Measurements from ENCODE around the gene VPS35L. TPM values are rescaled to one million over a fixed set of nuclear protein-coding genes. Genes with fewer than 3 reads are reported as not detected.

VPS35L gene
- total and polyA plus RNA-seq, 2 of the 13 experiments (the other 11 are each of a cell fraction or from before 2014, with no cell fraction given): 1.4 to 1.6 TPM

- no peak for TF ChIP-seq PRMT3 (CRISPR knock-in tag; IDR thresholded peaks at IDR 0.05; ENCODE audit: borderline replicate concordance, low read depth)
- TF ChIP-seq, protein P1, sequence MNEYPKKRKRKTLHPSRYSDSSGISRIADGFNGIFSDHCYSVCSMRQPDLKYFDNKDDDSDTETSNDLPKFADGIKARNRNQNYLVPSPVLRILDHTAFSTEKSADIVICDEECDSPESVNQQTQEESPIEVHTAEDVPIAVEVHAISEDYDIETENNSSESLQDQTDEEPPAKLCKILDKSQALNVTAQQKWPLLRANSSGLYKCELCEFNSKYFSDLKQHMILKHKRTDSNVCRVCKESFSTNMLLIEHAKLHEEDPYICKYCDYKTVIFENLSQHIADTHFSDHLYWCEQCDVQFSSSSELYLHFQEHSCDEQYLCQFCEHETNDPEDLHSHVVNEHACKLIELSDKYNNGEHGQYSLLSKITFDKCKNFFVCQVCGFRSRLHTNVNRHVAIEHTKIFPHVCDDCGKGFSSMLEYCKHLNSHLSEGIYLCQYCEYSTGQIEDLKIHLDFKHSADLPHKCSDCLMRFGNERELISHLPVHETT (CRISPR knock-in tag; conservative IDR thresholded peaks at IDR 0.05): no peak
- TF ChIP-seq HOXA9 (CRISPR knock-in tag; IDR thresholded peaks at IDR 0.05; ENCODE audit: borderline replicate concordance): no peak
- TF ChIP-seq CBX1 (IDR thresholded peaks at IDR 0.05; ENCODE audit: low read depth): no peak
- TF ChIP-seq ZNF782 (CRISPR knock-in tag; IDR thresholded peaks at IDR 0.05; ENCODE audit: borderline replicate concordance): no peak; the same call in 1 of the 2 replicates
- TF ChIP-seq ZNF788 (CRISPR knock-in tag; IDR thresholded peaks at IDR 0.05; ENCODE audit: borderline replicate concordance): no peak; the same call in 1 of the 2 replicates
- TF ChIP-seq ZFP36L1 (CRISPR knock-in tag; IDR thresholded peaks at IDR 0.05): 0 out of 2 replicates have a peak, but pooled peaks have one; percentile 68
- 0 out of 2 replicates have a peak, but pooled peaks have one; percentile 49 for TF ChIP-seq POGK (CRISPR knock-in tag; conservative IDR thresholded peaks at IDR 0.05)
- TF ChIP-seq ZNF768 (CRISPR knock-in tag; IDR thresholded peaks at IDR 0.05): no peak
- peak; percentile 75 for TF ChIP-seq GFI1 (CRISPR knock-in tag; IDR thresholded peaks at IDR 0.05; ENCODE audit: borderline replicate concordance)
- TF ChIP-seq ADNP (CRISPR knock-in tag; IDR thresholded peaks at IDR 0.05): no peak
- TF ChIP-seq NR2F1 (CRISPR knock-in tag; IDR thresholded peaks at IDR 0.05): 0 out of 4 replicates have a peak, but pooled peaks of 1 of the 2 experiments have one; percentile 15
- no peak; the same call in 1 of the 2 replicates for TF ChIP-seq ZNF652 (CRISPR knock-in tag; IDR thresholded peaks at IDR 0.05; ENCODE audit: borderline replicate concordance, low read depth)
- TF ChIP-seq GATA4 (IDR thresholded peaks at IDR 0.05; ENCODE audit: borderline replicate concordance, low read depth): peak; percentile 93
- TF ChIP-seq CHCHD3 (CRISPR knock-in tag; IDR thresholded peaks at IDR 0.05): no peak
- TF ChIP-seq DNMT1 (CRISPR knock-in tag; IDR thresholded peaks at IDR 0.05): no peak
- peak; percentile 97 for TF ChIP-seq MLXIP (CRISPR knock-in tag; IDR thresholded peaks at IDR 0.05; ENCODE audit: borderline replicate concordance)
- TF ChIP-seq SMYD3 (CRISPR knock-in tag; IDR thresholded peaks at IDR 0.05): peak; percentile 81; the same call in 1 of the 2 replicates
- TF ChIP-seq KLF9 (CRISPR knock-in tag; IDR thresholded peaks at IDR 0.05; ENCODE audit: low read depth): 0 out of 2 replicates have a peak, but pooled peaks have one; percentile 49
- peak; percentile 50; the same call in 1 of the 2 replicates for TF ChIP-seq ATF1 (CRISPR knock-in tag; IDR thresholded peaks at IDR 0.05)
- no peak for TF ChIP-seq MATR3 (CRISPR knock-in tag; IDR thresholded peaks at IDR 0.05)
- TF ChIP-seq, protein P2, sequence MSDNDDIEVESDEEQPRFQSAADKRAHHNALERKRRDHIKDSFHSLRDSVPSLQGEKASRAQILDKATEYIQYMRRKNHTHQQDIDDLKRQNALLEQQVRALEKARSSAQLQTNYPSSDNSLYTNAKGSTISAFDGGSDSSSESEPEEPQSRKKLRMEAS (IDR thresholded peaks at IDR 0.05): peak; percentile 18; the same call in 1 of the 2 replicates
Measured at GRCh38 chr16:19542138-19542821, 13.2 kb upstream of the VPS35L start (continued).

All from HepG2 (cell line).